Mammary epithelial cell (primary cell): ENCODE data around the gene ALPP.

Source experiments
- EZH2 ChIP-seq: IDR thresholded peaks from 2 replicates; pipeline ENCODE4 v1.6.1; 2012; ENCODE audit warnings: low read length, inconsistent platforms, borderline replicate concordance
- TF ChIP-seq, protein P1 (sequence below), 2 donors: IDR thresholded peaks in 1 of 2; conservative IDR thresholded peaks in 1 of 2; 2 replicates each; pipeline ENCODE4 v1.5.1; 2011 to 2012; ENCODE audit warnings: inconsistent platforms in 2 of 2, low read length in 2 of 2, mild to moderate bottlenecking in 2 of 2, control low read depth in 1 of 2, low read depth in 1 of 2; ENCODE audit not compliant: insufficient read depth in 1 of 2; ENCODE audit errors: extremely low read depth in 1 of 2

GRCh38 chr2:232382331-232383225, 4.0 kb downstream of the ALPP start:
- TF ChIP-seq, protein P1, sequence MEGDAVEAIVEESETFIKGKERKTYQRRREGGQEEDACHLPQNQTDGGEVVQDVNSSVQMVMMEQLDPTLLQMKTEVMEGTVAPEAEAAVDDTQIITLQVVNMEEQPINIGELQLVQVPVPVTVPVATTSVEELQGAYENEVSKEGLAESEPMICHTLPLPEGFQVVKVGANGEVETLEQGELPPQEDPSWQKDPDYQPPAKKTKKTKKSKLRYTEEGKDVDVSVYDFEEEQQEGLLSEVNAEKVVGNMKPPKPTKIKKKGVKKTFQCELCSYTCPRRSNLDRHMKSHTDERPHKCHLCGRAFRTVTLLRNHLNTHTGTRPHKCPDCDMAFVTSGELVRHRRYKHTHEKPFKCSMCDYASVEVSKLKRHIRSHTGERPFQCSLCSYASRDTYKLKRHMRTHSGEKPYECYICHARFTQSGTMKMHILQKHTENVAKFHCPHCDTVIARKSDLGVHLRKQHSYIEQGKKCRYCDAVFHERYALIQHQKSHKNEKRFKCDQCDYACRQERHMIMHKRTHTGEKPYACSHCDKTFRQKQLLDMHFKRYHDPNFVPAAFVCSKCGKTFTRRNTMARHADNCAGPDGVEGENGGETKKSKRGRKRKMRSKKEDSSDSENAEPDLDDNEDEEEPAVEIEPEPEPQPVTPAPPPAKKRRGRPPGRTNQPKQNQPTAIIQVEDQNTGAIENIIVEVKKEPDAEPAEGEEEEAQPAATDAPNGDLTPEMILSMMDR (conservative IDR thresholded peaks at IDR 0.05 in 1 of 2, IDR thresholded peaks at IDR 0.05 in 1 of 2; ENCODE audit: extremely low read depth in 1 of 2, insufficient read depth in 1 of 2, low read depth in 1 of 2, low read length in 2 of 2): no peak
- no peak for TF ChIP-seq EZH2
